ENCODE data around the gene GPR146. TPM values are rescaled to one million over a fixed set of nuclear protein-coding genes. Genes with fewer than 3 reads are reported as not detected.

GPR146 gene
- total and polyA plus RNA-seq, 2 of the 13 experiments (the other 11 are each of a cell fraction or from before 2014, with no cell fraction given) = 2.0 to 15.9 TPM

GRCh38 chr7:1101563-1102431, 57.5 kb downstream of the GPR146 start (continued):
- TF ChIP-seq, protein P1, sequence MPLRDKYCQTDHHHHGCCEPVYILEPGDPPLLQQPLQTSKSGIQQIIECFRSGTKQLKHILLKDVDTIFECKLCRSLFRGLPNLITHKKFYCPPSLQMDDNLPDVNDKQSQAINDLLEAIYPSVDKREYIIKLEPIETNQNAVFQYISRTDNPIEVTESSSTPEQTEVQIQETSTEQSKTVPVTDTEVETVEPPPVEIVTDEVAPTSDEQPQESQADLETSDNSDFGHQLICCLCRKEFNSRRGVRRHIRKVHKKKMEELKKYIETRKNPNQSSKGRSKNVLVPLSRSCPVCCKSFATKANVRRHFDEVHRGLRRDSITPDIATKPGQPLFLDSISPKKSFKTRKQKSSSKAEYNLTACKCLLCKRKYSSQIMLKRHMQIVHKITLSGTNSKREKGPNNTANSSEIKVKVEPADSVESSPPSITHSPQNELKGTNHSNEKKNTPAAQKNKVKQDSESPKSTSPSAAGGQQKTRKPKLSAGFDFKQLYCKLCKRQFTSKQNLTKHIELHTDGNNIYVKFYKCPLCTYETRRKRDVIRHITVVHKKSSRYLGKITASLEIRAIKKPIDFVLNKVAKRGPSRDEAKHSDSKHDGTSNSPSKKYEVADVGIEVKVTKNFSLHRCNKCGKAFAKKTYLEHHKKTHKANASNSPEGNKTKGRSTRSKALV (CRISPR knock-in tag; IDR thresholded peaks at IDR 0.05) = 0 out of 2 replicates have a peak, but pooled peaks have one; percentile 37
- TF ChIP-seq SOX6 (IDR thresholded peaks at IDR 0.05) (no peak), SOX6 (CRISPR knock-in tag; IDR thresholded peaks at IDR 0.05) (peak; percentile 43), KMT2A (CRISPR knock-in tag; IDR thresholded peaks at IDR 0.05) (peak; percentile 62; the same call in 1 of the 2 replicates), KAT8 (CRISPR knock-in tag; IDR thresholded peaks at IDR 0.05) (peak; percentile 49; the same call in 1 of the 2 replicates), LCORL (IDR thresholded peaks at IDR 0.05) (no peak), LCORL (CRISPR knock-in tag; IDR thresholded peaks at IDR 0.05) (peak; percentile 29; the same call in 1 of the 2 replicates), TCF7L2 (IDR thresholded peaks at IDR 0.05; ENCODE audit: low read depth, low read length) (no peak), RBFOX2 (IDR thresholded peaks at IDR 0.05; ENCODE audit: low read depth, low read length) (0 out of 2 replicates have a peak, but pooled peaks have one; percentile 16), MAZ (IDR thresholded peaks at IDR 0.05; ENCODE audit: borderline replicate concordance, low read depth, low read length) (no peak), MAZ (CRISPR knock-in tag; IDR thresholded peaks at IDR 0.05; ENCODE audit: low read depth) (no peak), TGIF2 (CRISPR knock-in tag; IDR thresholded peaks at IDR 0.05) (peak; percentile 36; the same call in 1 of the 2 replicates), ARNT (IDR thresholded peaks at IDR 0.05) (no peak), ERF (CRISPR knock-in tag; IDR thresholded peaks at IDR 0.05) (peak; percentile 86), ZNF496 (CRISPR knock-in tag; IDR thresholded peaks at IDR 0.05; ENCODE audit: insufficient replicate concordance) (no peak), ZBTB43 (CRISPR knock-in tag; conservative IDR thresholded peaks at IDR 0.05) (peak; percentile 81; the same call in 1 of the 2 replicates), ZNF678 (CRISPR knock-in tag; IDR thresholded peaks at IDR 0.05) (no peak), ZNF225 (CRISPR knock-in tag; IDR thresholded peaks at IDR 0.05) (no peak), XRCC5 (optimal IDR thresholded peaks at IDR 0.05; ENCODE audit: low read length) (peak; percentile 15), YEATS2 (CRISPR knock-in tag; IDR thresholded peaks at IDR 0.05; ENCODE audit: borderline replicate concordance) (peak; percentile 35; the same call in 1 of the 2 replicates), TBX3 (IDR thresholded peaks at IDR 0.05; ENCODE audit: borderline replicate concordance) (no peak)
- TF ChIP-seq, protein P2, sequence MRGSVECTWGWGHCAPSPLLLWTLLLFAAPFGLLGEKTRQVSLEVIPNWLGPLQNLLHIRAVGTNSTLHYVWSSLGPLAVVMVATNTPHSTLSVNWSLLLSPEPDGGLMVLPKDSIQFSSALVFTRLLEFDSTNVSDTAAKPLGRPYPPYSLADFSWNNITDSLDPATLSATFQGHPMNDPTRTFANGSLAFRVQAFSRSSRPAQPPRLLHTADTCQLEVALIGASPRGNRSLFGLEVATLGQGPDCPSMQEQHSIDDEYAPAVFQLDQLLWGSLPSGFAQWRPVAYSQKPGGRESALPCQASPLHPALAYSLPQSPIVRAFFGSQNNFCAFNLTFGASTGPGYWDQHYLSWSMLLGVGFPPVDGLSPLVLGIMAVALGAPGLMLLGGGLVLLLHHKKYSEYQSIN (CRISPR knock-in tag; IDR thresholded peaks at IDR 0.05; ENCODE audit: borderline replicate concordance) = no peak
- TF ChIP-seq, protein P3, sequence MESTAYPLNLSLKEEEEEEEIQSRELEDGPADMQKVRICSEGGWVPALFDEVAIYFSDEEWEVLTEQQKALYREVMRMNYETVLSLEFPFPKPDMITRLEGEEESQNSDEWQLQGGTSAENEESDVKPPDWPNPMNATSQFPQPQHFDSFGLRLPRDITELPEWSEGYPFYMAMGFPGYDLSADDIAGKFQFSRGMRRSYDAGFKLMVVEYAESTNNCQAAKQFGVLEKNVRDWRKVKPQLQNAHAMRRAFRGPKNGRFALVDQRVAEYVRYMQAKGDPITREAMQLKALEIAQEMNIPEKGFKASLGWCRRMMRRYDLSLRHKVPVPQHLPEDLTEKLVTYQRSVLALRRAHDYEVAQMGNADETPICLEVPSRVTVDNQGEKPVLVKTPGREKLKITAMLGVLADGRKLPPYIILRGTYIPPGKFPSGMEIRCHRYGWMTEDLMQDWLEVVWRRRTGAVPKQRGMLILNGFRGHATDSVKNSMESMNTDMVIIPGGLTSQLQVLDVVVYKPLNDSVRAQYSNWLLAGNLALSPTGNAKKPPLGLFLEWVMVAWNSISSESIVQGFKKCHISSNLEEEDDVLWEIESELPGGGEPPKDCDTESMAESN (CRISPR knock-in tag; conservative IDR thresholded peaks at IDR 0.05) = 0 out of 2 replicates have a peak, but pooled peaks have one; percentile 28

Measured in HepG2 (cell line).